ENCODE data around the gene WDR7. TPM values are rescaled to one million over a fixed set of nuclear protein-coding genes. Genes with fewer than 3 reads are reported as not detected.

WDR7 gene
- total and polyA plus RNA-seq, 9 of the 15 experiments (the other 6 are each of a cell fraction or from before 2014, with no cell fraction given): 1.4 to 9.4 (median 5.3) TPM

DNA sequence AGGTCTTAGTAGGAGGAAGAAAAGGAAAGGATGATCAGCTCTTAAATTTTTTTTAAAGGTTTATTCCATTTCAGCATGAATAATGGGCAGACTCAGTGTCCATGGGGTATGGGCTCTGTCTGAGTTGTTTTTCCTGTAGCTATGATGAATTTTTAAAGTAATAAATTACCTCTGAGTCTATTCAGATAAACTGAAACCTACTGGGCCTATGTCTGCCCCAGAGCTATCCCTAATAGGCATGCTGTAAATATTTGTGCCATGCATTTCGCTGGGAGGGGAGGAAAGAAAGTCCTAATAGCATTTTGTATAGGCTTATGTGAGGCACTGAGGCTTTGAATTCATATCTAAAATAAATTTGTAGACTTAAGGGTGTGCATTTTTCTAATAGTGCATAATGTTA lies 285.3 kb downstream of the WDR7 start (continued):
- TF ChIP-seq RBFOX2 (IDR thresholded peaks at IDR 0.05; ENCODE audit: low read depth, low read length) (no peak), SETDB1 (IDR thresholded peaks at IDR 0.05; ENCODE audit: low read length) (no peak), POLR3A (IDR thresholded peaks at IDR 0.05; ENCODE audit: borderline replicate concordance, extremely low read depth, insufficient read depth, insufficient read length) (no peak), POLR2G (IDR thresholded peaks at IDR 0.05; ENCODE audit: low read depth, low read length) (no peak)

DNA sequence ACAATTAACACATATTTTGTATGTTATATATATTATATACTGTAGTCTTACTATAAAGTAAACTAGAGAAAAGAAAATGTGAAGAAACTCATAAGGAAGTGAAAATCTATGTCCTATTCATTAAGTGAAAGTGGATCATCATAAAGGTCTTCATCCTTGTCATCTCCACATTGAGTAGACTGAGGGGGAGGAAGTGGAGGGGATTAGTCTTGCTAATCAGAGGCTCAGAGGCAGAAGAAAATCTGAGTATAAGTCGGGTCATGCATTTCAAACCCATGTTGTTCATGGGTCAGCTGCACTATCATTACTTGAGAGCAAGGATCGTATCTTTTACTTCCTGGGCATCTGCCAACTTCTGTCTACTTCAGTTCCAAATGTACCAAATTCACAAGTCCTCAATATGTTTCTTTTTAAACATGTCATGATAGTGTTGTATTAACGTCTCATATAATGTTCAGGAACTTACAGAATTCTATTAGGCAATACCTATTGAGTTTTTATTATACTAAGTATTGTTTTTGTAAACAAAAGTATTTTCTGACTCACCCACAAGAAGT lies 286.8 kb downstream of the WDR7 start:
- intact Hi-C loops (cut with micrococcal nuclease): no loop called here
- no peak for TF ChIP-seq NELFE (IDR thresholded peaks at IDR 0.05; ENCODE audit: insufficient read depth, insufficient read length)
- TF ChIP-seq, protein P1, sequence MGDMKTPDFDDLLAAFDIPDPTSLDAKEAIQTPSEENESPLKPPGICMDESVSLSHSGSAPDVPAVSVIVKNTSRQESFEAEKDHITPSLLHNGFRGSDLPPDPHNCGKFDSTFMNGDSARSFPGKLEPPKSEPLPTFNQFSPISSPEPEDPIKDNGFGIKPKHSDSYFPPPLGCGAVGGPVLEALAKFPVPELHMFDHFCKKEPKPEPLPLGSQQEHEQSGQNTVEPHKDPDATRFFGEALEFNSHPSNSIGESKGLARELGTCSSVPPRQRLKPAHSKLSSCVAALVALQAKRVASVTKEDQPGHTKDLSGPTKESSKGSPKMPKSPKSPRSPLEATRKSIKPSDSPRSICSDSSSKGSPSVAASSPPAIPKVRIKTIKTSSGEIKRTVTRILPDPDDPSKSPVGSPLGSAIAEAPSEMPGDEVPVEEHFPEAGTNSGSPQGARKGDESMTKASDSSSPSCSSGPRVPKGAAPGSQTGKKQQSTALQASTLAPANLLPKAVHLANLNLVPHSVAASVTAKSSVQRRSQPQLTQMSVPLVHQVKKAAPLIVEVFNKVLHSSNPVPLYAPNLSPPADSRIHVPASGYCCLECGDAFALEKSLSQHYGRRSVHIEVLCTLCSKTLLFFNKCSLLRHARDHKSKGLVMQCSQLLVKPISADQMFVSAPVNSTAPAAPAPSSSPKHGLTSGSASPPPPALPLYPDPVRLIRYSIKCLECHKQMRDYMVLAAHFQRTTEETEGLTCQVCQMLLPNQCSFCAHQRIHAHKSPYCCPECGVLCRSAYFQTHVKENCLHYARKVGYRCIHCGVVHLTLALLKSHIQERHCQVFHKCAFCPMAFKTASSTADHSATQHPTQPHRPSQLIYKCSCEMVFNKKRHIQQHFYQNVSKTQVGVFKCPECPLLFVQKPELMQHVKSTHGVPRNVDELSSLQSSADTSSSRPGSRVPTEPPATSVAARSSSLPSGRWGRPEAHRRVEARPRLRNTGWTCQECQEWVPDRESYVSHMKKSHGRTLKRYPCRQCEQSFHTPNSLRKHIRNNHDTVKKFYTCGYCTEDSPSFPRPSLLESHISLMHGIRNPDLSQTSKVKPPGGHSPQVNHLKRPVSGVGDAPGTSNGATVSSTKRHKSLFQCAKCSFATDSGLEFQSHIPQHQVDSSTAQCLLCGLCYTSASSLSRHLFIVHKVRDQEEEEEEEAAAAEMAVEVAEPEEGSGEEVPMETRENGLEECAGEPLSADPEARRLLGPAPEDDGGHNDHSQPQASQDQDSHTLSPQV (IDR thresholded peaks at IDR 0.05): no peak
- no peak for TF ChIP-seq OTX1 (CRISPR knock-in tag; IDR thresholded peaks at IDR 0.05)
- no peak for TF ChIP-seq PCBP1 (IDR thresholded peaks at IDR 0.05; ENCODE audit: low read depth, low read length, poor library complexity, severe bottlenecking)
- no peak for TF ChIP-seq ZNF143 (CRISPR knock-in tag; IDR thresholded peaks at IDR 0.05)
- no peak for TF ChIP-seq CEBPB (tag; IDR thresholded peaks at IDR 0.05)
- no peak for TF ChIP-seq KHSRP (IDR thresholded peaks at IDR 0.05)
- no peak for TF ChIP-seq BRCA1 (IDR thresholded peaks at IDR 0.05)
- TF ChIP-seq BRCA1 (CRISPR knock-in tag; IDR thresholded peaks at IDR 0.05): no peak

More for the DNA sequence above, 286.8 kb downstream of the WDR7 start:
- BruUV-seq (replicated peaks): no TSS peak
- no peak for DNase-seq (ENCODE audit: extremely low read depth in 1 of 4, low spot score in 3 of 4)
- WGBS (ENCODE audit: insufficient coverage, low coverage, missing lambda C conversion rate): 52% methylated on average over 3 of the region's 3 CpGs
- no peak overlapping the region for H3K4me3 ChIP-seq
- FAIRE-seq: no peak
- H3K9me3 ChIP-seq (replicated peaks; ENCODE audit: control insufficient read depth, insufficient read depth, low read depth, low read length): no peaks in the 10 kb centered on the region
- in situ Hi-C loops (cut with MboI): no loop called here
- CTCF ChIA-PET (ENCODE audit: low intra/inter-chr PET ratio): no interaction called here
- no peaks in the 10 kb centered on the region for H4K20me1 ChIP-seq (replicated peaks; ENCODE audit: control insufficient read depth, insufficient read depth, low read length)
- no peak overlapping the region for H3K27ac ChIP-seq (ENCODE audit: extremely low read depth, low read depth, low read length)
- H3K4me1 ChIP-seq (replicated peaks in 1 of 2; ENCODE audit: control insufficient read depth in 2 of 2, insufficient read depth in 2 of 2, low read length in 2 of 2): no peaks in the 10 kb centered on the region
- ATAC-seq: no peak
- no peaks in the 10 kb centered on the region for H3K27me3 ChIP-seq (ENCODE audit: control insufficient read depth in 2 of 2, insufficient read depth in 2 of 2, low read length in 2 of 2)
- H3K4me2 ChIP-seq (ENCODE audit: insufficient read depth, low read length): no peak overlapping the region
- H3K36me3 ChIP-seq (ENCODE audit: control insufficient read depth, insufficient read depth, low read length): no peaks in the 10 kb centered on the region
- H3K9me1 ChIP-seq (ENCODE audit: control insufficient read depth, insufficient read depth, low read length): no peaks in the 10 kb centered on the region
- no peaks in the 10 kb centered on the region for H3K79me2 ChIP-seq (ENCODE audit: control insufficient read depth, insufficient read depth, low read length)
- H3K9ac ChIP-seq (ENCODE audit: insufficient read depth in 1 of 2, low read depth in 2 of 2, low read length in 2 of 2): no peak overlapping the region
- POLR2A ChIA-PET: no interaction called here
- no peak overlapping the region for H2AFZ ChIP-seq (ENCODE audit: low read depth, low read length)

Data from K562 (cell line).